K562 (cell line): ENCODE measurements around the gene SH3BP5L. TPM values are rescaled to one million over a fixed set of nuclear protein-coding genes. Genes with fewer than 3 reads are reported as not detected.
A peak's percentile ranks its signal among the peaks of the same experiment; 100 is the strongest.

Experiments
- ATAC-seq: fragments of 200-7000 bp; cut with Tn5 transposase; 3 replicates; pipeline ENCODE4 v1.9.1; 2020; ENCODE audit warnings: moderate library complexity
- BruUV-seq: library from RNA; stranded (reverse); fragments of 400-500 nt; replicated peaks from 2 replicates; lab custom pipeline; 2021; lab: Mats Ljungman, UMichigan
- CTCF ChIA-PET: fragments of 300-600 bp; formaldehyde crosslinking; extraction: SDS; loops from one replicate; lab custom pipeline; 2021; ENCODE audit warnings: low intra/inter-chr PET ratio; lab: Yijun Ruan, JAX
- POLR2A ChIA-PET: fragments of 300-600, 350-650 bp; sonication (Branson Sonifier 250); formaldehyde crosslinking; extraction: SDS; loops from one replicate; lab custom pipeline; 2021; ENCODE audit warnings: antibody characterized with exemption, inconsistent platforms; lab: Yijun Ruan, JAX
- DNase-seq, 4 experiments: peaks; one replicate each; pipeline versions ENCODE4 v3.0.0 to v3.0.0-alpha.2; 2011 to 2018; ENCODE audit warnings: low spot score in 3 of 4, mixed read lengths in 3 of 4; ENCODE audit errors: extremely low read depth in 1 of 4
- FAIRE-seq: peaks from 2 replicates; lab custom pipeline; 2011; peaks lifted over from hg19 to GRCh38; lab: Jason Lieb, UNC
- H2AFZ ChIP-seq: 2 replicates; pipeline ENCODE4 v1.6.0; 2011; ENCODE audit warnings: low read depth, low read length, control low read depth, inconsistent platforms
- H3K27ac ChIP-seq: fragments of 200-600 bp; 3 replicates; pipeline ENCODE4 v1.8.0; 2011; ENCODE audit warnings: low read depth, mild to moderate bottlenecking, control low read depth, inconsistent platforms, low read length, moderate library complexity, mixed read lengths; ENCODE audit errors: extremely low read depth
- H3K27me3 ChIP-seq, 2 experiments: fragments of 300-600 bp in 1 of 2; 2 replicates in 1 of 2; 3 replicates in 1 of 2; pipeline versions ENCODE4 v1.6.0 to v1.8.0; 2011; ENCODE audit warnings: inconsistent platforms in 2 of 2, low read length in 2 of 2, mild to moderate bottlenecking in 1 of 2, mixed read lengths in 1 of 2, moderate library complexity in 1 of 2; ENCODE audit not compliant: control insufficient read depth in 2 of 2, insufficient read depth in 2 of 2
- H3K36me3 ChIP-seq: fragments of 300-600 bp; 3 replicates; pipeline ENCODE4 v1.8.0; 2011; ENCODE audit warnings: mild to moderate bottlenecking, low read length, inconsistent platforms; ENCODE audit not compliant: control insufficient read depth, insufficient read depth
- H3K4me1 ChIP-seq, 2 experiments: fragments of 200-600 bp in 1 of 2; replicated peaks in 1 of 2; 2 replicates in 1 of 2; 3 replicates in 1 of 2; pipeline versions ENCODE4 v1.5.1 to v1.8.0; 2011; ENCODE audit warnings: inconsistent platforms in 2 of 2, low read length in 2 of 2, mild to moderate bottlenecking in 1 of 2, mixed read lengths in 1 of 2, moderate library complexity in 1 of 2; ENCODE audit not compliant: control insufficient read depth in 2 of 2, insufficient read depth in 2 of 2
- H3K4me2 ChIP-seq: 2 replicates; pipeline ENCODE4 v1.6.1; 2011; ENCODE audit warnings: low read length, control low read depth, inconsistent platforms, mixed read lengths; ENCODE audit not compliant: insufficient read depth
- H3K4me3 ChIP-seq: fragments of 200-600 bp; sonication (generic), shearing (Covaris generic); 2 replicates; pipeline ENCODE4 v1.5.1; 2016; ENCODE audit warnings: control low read depth, inconsistent platforms
- H3K79me2 ChIP-seq: fragments of 200-600 bp; 3 replicates; pipeline ENCODE4 v1.8.0; 2011; ENCODE audit warnings: low read length, inconsistent platforms; ENCODE audit not compliant: control insufficient read depth, insufficient read depth
- H3K9ac ChIP-seq, 2 experiments: 2 replicates each; pipeline versions ENCODE4 v1.6.0 to v1.6.1; 2011; ENCODE audit warnings: low read depth in 2 of 2, low read length in 2 of 2, control low read depth in 1 of 2, inconsistent platforms in 1 of 2, mild to moderate bottlenecking in 1 of 2, mixed read lengths in 1 of 2; ENCODE audit not compliant: insufficient read depth in 1 of 2
- H3K9me1 ChIP-seq: one replicate; pipeline ENCODE4 v1.6.0; 2011; ENCODE audit warnings: inconsistent platforms, mild to moderate bottlenecking, low read length, moderate library complexity; ENCODE audit not compliant: control insufficient read depth, insufficient read depth
- H3K9me3 ChIP-seq: replicated peaks from 2 replicates; pipeline ENCODE4 v1.5.1; 2011; ENCODE audit warnings: low read depth, low read length, inconsistent platforms; ENCODE audit not compliant: control insufficient read depth, insufficient read depth
- H4K20me1 ChIP-seq: replicated peaks from 2 replicates; pipeline ENCODE4 v1.6.1; 2011; ENCODE audit warnings: low read length, inconsistent platforms, mixed read lengths; ENCODE audit not compliant: control insufficient read depth, insufficient read depth
- CBFA2T3 ChIP-seq: fragments of 450-650 bp; IDR thresholded peaks from 2 replicates; pipeline ENCODE4 v1.6.1; 2017
- CREB5 ChIP-seq: fragments of 250-450 bp; sonication (Bioruptor Pico); IDR thresholded peaks from 2 replicates; pipeline ENCODE4 v1.5.0; 2020; ENCODE audit warnings: mild to moderate bottlenecking
- DPF2 ChIP-seq: fragments of 450-650 bp; IDR thresholded peaks from 2 replicates; pipeline ENCODE4 v1.6.1; 2016
- FOS ChIP-seq: IDR thresholded peaks from 3 replicates; pipeline ENCODE4 v1.6.1; 2011; ENCODE audit not compliant: insufficient read length; ENCODE audit errors: extremely low read depth
- HDAC1 ChIP-seq, 2 experiments: fragments of 450-650 bp; IDR thresholded peaks; 2 replicates each; pipeline ENCODE4 v1.6.1; 2016 to 2017; ENCODE audit warnings: inconsistent platforms in 1 of 2, mild to moderate bottlenecking in 1 of 2, moderate library complexity in 1 of 2
- MAFF ChIP-seq: IDR thresholded peaks from 2 replicates; pipeline ENCODE4 v1.6.1; 2012; ENCODE audit warnings: low read length, improper control_type of control experiment
- PHF8 ChIP-seq: fragments of 200-600 bp; sonication (generic); IDR thresholded peaks from 2 replicates; pipeline ENCODE4 v1.6.1; 2012; ENCODE audit warnings: mixed run types, mild to moderate bottlenecking, inconsistent platforms, low read length, moderate library complexity, borderline replicate concordance
- POLR2B ChIP-seq: fragments of 450-650 bp; IDR thresholded peaks from 2 replicates; pipeline ENCODE4 v1.6.1; 2018; ENCODE audit warnings: low read depth; ENCODE audit not compliant: partially characterized antibody
- SMARCA4 ChIP-seq: fragments of 450-650 bp; IDR thresholded peaks from 2 replicates; pipeline ENCODE4 v1.6.1; 2016
- ZBTB40 ChIP-seq, 2 experiments: fragments of 450-650 bp in 1 of 2; sonication (generic) in 1 of 2; formaldehyde crosslinking in 1 of 2; IDR thresholded peaks; 2 replicates each; pipeline versions ENCODE4 v1.7.1 to v1.9.0; 2016 to 2022; ENCODE audit warnings: inconsistent platforms in 1 of 2, mild to moderate bottlenecking in 1 of 2, missing genetic modification reagents in 1 of 2
- ZNF717 ChIP-seq: fragments of 250-450 bp; sonication (Bioruptor Pico); IDR thresholded peaks from 2 replicates; pipeline ENCODE4 v1.5.0; 2021
- WGBS: fragments of 100-300 bp; shearing (Covaris generic); methylation state at CpG from one replicate; pipeline ENCODE4 v1.1.6; 2016; ENCODE audit warnings: low coverage, mixed read lengths; ENCODE audit not compliant: insufficient coverage; ENCODE audit errors: missing lambda C conversion rate; 5-methylcytosine and 5-hydroxymethylcytosine counted together
- in situ Hi-C: fragments of 300-500 bp; cut with MboI; formaldehyde crosslinking; loops from 4 replicates; pipeline ENCODE4 v1.15.0; 2018; ENCODE audit warnings: inconsistent platforms, mixed read lengths
- intact Hi-C: fragments of 100-400 bp; cut with micrococcal nuclease; formaldehyde crosslinking; loops from 2 replicates; pipeline ENCODE4 v1.14.2; 2022
- polyA plus RNA-seq, 8 experiments: library from polyadenylated mRNA; depleted of rRNA in 4 of 8; stranded (reverse) in 5 of 8; unstranded in 3 of 8; fragments of >200 nt; fragmentation: Nextera tagmentation in 2 of 8; fragmentation: Illumina TruSeq in 1 of 8; extraction: Ambion mirVana in 2 of 8; extraction: Trizol in 1 of 8; gene quantifications; 2 replicates each; pipeline versions ENCODE4 v1.2.1 to v1.2.3, GENCODE V29; 2011 to 2014; ENCODE audit warnings: inconsistent platforms in 1 of 8, missing spikeins in 1 of 8
- total RNA-seq, 7 experiments: library from RNA; depleted of rRNA in 6 of 7; stranded (reverse); fragments of >200 nt in 6 of 7; fragmentation: Illumina TruSeq in 2 of 7; extraction: Trizol in 2 of 7; gene quantifications; 2 replicates each; pipeline versions ENCODE4 v1.2.1 to v1.2.3, GENCODE V29; 2011 to 2021; ENCODE audit warnings: low replicate concordance in 1 of 7

Gene SH3BP5L
- total and polyA plus RNA-seq, 9 of the 15 experiments (the other 6 are each of a cell fraction or from before 2014, with no cell fraction given) = 1.9 to 26.5 (median 15.8) TPM

- TF ChIP-seq CBFA2T3 (peak; percentile 86), DPF2 (peak; percentile 39)
Observed at GRCh38 chr1:248830718-248831017, 5.0 kb upstream of the SH3BP5L start (continued).

- H3K9me1 ChIP-seq = no peaks in the 10 kb centered on the region
- DNase-seq (peak; percentile 64 to 86 (median 76)), ATAC-seq (peak; percentile 15), FAIRE-seq (peak; percentile 74)
- CTCF ChIA-PET = interaction anchor here (0.6 kb wide), 1 partner anchor 26 kb away, joined by 3 read pairs; no protein-coding TSS in a partner anchor
- peak overlapping the region; percentile 45 for H2AFZ ChIP-seq
- H3K27ac ChIP-seq = peak overlapping the region; percentile 99
- no peak overlapping the region for H3K4me3 ChIP-seq
- 0% methylated on average over 3 of the region's 3 CpGs for WGBS
- no peaks in the 10 kb centered on the region for H3K27me3 ChIP-seq
- POLR2A ChIA-PET = interaction anchor here (0.7 to 6.8 kb wide), 4 partner anchors 9 to 74 kb away, joined by 3 to 78 read pairs (median 3); partner anchors contain the start of gene ZNF672
- peak overlapping the region; percentile 37 for H3K4me2 ChIP-seq
- intact Hi-C loops = loop anchor here (5.0 kb wide), 1 partner anchor 972 kb away; the partner anchor contains the start of gene TRIM58
- H3K79me2 ChIP-seq = peaks cover 23% of the 10 kb centered on the region
- in situ Hi-C loops = no loop called here
- BruUV-seq = no TSS peak
- 0 out of 2 replicates have a peak, but pooled peaks cover 5% of the 10 kb centered on the region for H3K9me3 ChIP-seq
- H3K4me1 ChIP-seq = peaks cover 29 to 45% of the 10 kb centered on the region in 2 experiments
- H4K20me1 ChIP-seq = no peaks in the 10 kb centered on the region; the same call in 1 of the 2 replicates
- H3K36me3 ChIP-seq = peaks cover 12% of the 10 kb centered on the region; the same call in 2 of the 3 replicates
- H3K9ac ChIP-seq = peak overlapping the region in 1 of 2 experiments; percentile 57; a peak in 2 of 4 replicates
- TF ChIP-seq ZBTB40 (IDR thresholded peaks at IDR 0.05) (peak; percentile 41; the same call in 1 of the 2 replicates), ZBTB40 (CRISPR knock-in tag; IDR thresholded peaks at IDR 0.05) (no peak), CREB5 (no peak), HDAC1 (IDR thresholded peaks at IDR 0.05) (peak in 1 of 2 experiments; percentile 91; a peak in 2 of 4 replicates), FOS (peak; percentile 44), ZNF717 (CRISPR knock-in tag) (no peak), POLR2B (no peak), PHF8 (no peak), MAFF (peak; percentile 73; the same call in 1 of the 2 replicates), SMARCA4 (peak; percentile 97)
Observed at GRCh38 chr1:248828845-248829244, 3.1 kb upstream of the SH3BP5L start.
